ENCODE measurements around the gene MAS1.

The MAS1 gene

DNA sequence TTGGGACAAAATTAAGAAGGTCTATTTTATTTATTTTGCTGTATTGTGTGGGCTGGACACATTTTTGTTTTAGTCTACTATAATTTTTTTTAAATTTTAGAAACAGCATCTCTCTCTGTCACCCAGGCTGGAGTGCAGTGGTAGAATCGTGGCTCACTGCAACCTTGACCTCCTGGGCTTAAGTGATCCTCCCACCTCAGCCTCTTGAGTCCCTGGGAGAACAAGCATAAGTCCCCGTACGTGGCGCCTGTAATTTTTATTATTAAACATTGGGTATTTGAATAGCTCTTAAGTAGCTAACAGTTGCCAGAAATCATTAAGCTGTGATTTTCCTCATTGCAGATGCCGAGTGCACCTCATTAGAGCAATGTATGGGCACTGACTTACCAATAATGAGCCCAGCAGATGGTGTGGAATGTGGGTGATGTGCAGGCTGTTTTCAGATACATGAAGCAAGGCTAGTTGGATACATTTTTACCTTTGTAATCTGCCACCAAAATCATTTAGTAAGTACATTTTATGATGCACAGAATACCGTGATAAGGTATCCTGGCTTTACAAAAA lies 10.3 kb upstream of the MAS1 start:
- no peak for DNase-seq (ENCODE audit: low read depth in 2 of 2)

DNA sequence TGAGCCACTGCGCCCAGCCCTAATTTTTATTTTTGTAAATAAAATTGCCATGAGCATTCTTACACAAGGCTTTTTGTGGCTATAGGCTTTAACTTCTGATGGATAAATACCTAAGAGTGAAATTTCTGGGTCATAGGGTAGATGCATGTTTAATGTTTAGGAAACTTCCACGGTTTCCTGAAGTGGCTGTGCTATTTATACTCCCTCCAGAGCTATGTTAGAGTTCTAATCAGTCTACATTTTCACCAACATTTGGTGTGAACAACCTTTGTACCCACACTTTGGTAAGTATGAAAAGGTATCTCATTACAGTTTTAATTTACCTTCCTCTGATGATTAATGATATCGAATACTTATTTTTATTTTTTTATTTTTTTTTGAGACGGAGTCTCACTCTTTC lies 6.1 kb upstream of the MAS1 start:
- DNase-seq (ENCODE audit: low read depth in 2 of 2) = no peak

DNA sequence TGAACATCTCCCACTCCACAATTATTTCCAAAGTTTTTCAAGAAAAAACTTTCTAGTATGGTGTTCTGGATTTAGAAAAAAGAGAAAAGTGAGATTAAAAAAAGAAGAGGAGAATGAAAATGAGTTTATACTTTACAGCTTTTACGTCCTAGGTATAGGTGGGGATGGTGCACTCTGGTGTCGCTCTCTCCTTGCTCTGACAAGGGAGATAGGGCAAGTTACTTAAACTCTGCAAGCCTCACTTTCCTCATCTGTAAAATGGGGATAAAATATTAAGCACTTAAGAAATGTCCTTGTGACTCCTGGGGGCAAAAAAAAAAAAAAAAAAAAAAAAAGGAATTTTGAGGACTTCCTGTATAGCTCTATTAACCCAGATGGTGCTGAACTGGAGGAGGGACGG lies 4.5 kb upstream of the MAS1 start:
- DNase-seq (ENCODE audit: low read depth in 2 of 2) = no peak

DNA sequence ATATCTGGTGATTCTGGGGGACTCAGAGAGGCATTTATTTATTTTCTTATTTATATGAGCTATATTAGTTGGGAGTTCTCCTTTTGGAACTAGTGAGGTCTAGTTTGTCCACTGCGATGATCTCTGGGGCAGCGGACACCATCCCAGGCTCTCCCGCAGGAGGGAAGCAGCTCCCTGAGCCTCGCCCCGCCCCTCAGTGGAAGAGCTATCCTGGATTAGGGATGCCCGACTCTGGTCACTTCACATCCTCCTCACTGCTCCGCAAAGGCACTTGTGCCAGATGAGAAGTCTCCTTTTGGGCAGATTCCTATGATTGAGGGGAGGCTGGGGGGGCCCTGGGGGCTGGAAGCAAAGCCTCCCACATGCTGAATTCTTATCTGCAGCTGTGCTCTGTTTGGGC lies 3.6 kb upstream of the MAS1 start:
- DNase-seq (ENCODE audit: low read depth in 2 of 2) = no peak

DNA sequence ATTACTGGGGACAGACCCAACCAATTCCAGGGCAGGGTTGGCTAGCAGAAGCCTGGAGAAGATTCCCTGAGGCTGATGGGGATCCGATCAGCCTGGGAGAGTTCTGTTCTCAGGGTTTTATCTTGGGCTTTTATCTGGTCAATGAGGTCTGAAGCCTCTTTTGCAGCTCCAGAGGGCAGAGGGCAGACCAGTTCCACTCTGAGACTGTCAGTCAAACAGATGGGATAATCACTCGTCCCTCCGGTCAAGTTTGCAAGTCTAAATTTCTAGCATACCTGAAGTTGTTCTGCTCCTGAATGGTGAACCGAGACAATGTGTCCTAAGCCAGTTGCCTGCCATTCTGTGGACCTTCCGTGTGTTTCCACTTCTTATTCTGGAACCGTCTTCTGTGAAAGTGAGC lies 3.0 kb upstream of the MAS1 start:
- no peak for DNase-seq (ENCODE audit: low read depth in 2 of 2)

DNA sequence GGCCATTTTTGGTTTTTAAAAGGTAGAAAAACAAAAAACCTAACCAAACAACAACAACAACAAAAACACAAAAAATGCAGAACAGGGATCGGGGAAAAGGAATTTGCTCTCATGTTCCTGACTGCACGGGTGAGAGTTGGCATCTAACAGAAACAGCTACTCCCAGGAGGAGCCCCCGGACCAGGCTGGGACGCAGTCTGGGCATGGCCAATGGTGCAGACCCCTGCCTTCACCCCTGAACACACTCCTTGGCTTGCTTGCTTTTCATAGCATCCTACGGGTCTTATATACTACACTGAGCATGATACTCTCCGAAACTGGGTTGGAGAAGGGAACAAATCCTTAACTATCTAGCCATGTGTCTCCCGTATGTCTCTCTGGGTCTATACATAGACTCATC lies 587 bp upstream of the MAS1 start:
- DNase-seq (ENCODE audit: low read depth in 2 of 2) = no peak

DNA sequence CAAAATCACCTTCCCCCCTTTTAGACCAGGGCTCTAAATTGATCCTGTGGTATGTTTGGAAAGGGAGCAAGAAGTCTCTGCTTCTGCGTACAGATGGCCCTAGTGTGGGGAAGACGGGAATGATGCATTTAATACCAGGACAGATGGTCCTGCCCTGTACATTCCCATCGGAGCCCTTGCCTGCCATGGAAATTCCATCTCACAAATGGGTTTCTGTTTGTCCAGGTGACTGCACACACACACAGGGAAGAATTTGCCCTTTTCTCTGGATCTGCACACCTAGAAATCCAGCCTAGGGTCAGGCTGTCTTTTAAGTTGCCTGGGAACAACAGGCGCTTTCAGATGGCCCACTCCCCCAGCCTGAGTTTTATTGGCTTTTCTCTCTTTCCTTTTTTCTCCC lies 1.3 kb downstream of the MAS1 start:
- no peak for DNase-seq (ENCODE audit: low read depth in 2 of 2)

DNA sequence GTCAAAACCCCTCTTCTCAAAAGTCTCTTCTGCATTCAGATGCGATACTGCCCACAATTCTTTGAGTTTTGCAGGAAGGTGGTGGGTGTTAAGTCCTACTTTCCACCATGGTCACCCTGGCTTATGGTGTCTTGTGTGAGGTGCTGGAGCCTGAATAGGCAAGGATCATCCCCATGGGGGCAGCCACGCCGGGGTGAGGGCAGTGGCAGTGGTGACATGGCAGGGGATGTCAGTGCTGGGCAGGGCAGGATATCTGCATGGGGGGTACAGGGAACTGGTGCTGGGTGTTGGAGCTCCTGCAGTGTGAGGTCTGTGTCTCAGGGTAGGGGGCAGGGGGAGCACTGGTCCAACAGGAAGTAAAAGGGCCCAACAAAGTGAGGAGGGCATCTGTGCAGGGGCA lies 2.3 kb downstream of the MAS1 start:
- DNase-seq (ENCODE audit: low read depth in 2 of 2) = no peak

DNA sequence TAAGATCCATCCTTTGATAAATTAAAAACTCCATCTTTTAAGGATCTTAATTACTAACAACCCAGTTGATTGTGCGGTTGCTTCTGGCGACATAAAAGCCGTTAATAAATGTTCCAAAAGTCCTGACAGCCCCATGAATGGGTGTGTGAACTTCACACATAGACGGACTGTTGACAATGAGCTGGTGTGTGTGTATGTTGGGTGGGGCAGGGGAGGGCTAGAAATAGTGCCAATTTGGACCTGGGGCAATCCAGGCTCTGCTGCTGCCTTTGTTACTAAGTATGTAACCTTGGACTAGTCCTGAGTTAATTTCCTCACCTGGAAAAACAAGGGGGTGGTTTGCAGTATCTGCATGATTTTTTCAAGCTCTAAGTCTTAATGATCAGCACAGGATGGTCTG lies 4.2 kb downstream of the MAS1 start:
- DNase-seq (ENCODE audit: low read depth in 2 of 2) = no peak

DNA sequence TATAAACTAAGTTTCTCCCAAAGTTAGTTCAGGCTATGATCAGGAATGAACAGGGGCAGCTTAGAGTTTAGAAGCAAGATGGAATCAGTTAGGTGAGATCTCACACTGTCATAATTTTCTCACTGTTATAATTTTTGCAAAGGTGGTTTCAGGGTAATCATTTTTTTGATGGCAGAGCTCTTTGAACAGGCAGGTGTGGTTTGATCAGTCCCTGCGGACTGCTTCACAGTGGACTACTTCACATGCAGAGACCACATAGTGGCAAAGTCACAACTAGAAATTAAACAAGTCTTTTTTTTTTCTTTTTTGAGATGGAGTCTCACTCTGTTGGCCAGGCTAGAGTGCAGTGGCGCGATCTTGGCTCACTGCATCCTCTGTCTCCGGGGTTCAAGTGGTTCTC lies 6.8 kb downstream of the MAS1 start:
- DNase-seq (ENCODE audit: low read depth in 2 of 2) = no peak

DNA sequence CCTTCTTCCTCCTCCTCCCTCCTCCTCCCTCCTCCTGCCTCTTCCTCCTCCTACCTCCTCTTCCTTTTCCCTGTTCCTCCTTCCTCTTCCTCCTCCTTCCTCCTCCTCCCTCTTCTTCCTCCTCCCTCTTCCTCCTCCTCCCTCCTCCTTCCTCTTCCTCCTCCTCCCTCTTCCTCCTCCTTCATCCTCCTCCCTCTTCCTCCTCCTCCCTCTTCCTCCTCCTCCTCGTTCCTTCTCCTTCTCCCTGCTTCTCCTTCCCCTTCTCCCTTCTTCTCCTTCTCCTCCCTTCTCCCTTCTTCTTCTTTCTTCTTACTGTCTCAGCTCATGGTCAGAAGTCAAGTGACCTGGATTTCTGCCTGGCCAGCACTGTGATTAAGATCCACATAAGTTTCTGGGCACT lies 7.7 kb downstream of the MAS1 start:
- DNase-seq (ENCODE audit: low read depth in 2 of 2) = no peak

DNA sequence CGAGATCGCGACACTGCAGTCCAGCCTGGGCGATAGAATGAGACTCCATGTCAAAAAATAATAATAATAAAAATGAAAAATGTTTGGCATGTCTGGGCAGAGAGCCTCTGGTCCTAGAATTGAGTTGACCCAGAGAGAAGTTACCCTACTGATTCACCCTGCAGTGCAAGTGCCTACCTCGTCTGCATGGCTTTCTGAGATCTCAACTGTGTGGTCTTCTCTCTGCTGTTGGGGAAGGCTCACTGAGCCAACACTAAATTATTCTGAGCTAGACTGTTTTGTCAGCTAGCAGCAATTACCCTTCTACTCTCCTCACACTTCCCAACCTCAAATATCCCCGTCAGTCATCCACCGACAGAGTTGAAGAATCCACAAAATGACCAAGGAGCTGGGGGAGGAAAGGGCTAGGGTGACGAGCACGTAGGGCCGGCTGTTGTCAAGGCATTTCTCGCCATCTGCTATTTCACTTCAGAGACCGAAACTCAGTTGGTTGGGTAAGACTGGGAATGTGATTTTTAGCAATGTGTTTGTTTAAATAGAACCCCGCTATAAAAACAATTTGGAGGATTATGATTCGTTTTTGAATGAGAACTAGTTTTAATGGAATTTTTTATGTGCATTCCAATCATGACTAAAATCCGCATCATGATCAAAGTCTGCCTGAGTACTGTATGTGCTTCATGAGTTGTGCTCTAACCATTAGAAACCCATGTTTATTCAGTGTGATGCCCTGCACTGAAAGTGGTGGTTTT lies 9.4 kb downstream of the MAS1 start:
- no peak for DNase-seq (ENCODE audit: low read depth in 2 of 2)

DNA sequence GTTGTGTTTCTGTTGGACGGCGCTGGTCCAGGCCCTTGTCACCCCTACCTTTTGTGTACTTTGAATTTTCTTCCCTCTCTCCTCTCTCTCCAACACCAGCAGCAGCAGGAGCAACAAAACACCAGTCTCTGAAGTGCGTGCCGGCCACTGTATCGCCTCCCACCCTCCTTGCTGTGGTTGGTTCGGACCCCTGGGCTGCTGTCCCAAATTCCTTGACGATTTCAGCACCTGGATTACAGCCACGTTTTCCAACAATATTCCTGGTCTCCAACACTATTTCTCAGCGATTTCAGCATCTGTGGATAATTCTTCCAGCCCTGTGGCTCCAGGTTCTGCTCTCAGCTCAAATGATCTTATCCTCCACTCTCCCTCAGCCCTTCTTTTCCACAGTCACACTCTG lies 11.8 kb downstream of the MAS1 start:
- no peak for DNase-seq (ENCODE audit: low read depth in 2 of 2)

DNA sequence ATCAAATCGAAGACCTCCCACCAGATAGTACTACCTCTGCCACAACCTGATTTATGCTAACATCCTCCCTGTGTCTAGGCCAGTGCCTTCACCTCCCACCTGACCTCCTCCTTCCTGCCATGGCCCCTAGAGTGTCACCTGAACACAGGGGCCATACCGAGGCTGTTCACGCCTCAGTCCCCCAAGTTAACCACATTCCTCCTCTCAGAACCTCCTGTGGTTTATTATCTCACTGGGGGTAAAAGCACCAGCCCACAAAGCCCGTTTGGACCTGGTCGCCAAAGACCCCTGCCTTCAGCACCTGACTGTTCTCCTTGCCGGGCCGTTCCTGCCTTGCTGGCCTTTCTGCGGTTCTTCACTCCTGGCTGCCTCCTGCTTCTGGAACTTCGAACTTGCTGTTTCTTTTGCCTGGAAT lies 13.7 kb downstream of the MAS1 start:
- DNase-seq (ENCODE audit: low read depth in 2 of 2) = no peak

DNA sequence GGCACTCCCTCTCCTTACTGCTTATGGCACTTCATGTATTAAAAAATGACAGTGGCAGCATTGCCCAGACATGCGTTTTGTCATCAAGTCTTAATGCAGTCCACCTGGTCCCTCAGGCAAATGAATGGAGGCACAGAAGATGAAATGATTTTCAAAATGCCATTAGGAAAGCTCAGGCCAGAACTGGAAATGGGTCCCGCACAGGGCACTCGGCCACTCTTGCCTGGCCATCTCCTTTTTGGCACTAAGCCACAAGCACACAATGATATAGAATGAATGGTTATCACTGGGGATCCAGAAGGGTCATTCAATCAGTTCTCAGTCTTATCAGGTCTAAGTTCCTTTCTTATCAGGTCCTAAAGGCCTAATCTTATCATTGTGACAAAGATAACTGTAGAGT lies 15.6 kb downstream of the MAS1 start:
- no peak for DNase-seq (ENCODE audit: low read depth in 2 of 2)

DNA sequence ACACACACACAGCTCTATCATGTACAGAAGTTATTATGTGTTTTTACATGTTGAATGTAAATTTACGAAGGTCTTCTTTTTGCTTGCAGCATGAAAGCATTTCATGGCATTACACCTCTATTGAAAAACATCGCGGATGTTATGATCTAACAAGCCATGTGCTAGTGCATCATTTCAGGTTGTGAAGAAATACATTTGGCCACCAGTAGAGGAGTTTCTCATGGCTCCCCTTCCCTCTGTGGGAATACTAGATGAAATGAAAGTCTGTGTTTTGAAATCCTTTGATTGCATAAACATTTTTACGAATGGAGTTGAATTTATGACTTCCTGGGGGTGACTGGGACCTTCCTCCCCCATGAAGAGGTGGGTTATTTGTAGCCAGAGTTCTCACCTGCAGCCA lies 17.7 kb downstream of the MAS1 start:
- DNase-seq (ENCODE audit: low read depth in 2 of 2) = no peak

DNA sequence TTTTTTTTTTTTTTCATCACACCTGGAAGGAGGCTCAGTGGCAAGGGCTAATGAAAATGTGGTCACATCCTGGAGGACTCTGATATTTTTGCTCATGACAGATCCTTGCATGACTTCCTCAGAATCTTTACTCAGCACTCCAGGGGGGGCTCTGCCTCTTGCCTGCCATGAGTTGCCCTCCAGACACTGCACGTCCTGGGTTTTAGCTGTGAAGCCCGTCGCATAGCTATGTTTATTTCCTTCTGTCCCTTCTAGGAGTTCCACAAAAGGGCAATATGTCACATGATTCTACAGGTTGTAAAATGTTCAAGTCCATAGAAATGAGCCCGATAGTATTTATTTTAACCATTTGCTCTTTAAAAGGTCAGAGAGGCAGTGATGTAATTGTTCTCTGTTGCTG lies 18.2 kb downstream of the MAS1 start:
- DNase-seq (ENCODE audit: low read depth in 2 of 2) = no peak

DNA sequence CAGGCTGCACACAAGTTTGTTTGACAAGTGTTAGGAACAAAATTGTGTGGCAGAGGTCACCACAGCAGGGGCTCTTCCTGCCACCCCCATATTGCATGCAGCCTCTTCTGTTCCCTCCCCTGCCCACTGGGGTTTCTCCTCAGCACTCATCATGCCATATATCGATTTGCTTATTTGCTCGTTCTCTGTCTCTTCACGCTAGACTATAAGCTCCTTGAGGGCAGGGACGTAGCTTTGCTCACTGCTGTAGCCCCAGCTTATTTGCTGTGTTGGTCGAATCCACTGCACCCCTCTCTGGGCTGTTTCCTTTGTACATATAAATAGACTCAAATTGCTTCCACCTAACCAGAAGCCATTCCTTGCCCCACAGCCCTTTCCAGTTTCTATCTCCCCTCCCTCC lies 19.6 kb downstream of the MAS1 start:
- DNase-seq (ENCODE audit: low read depth in 2 of 2) = no peak

DNA sequence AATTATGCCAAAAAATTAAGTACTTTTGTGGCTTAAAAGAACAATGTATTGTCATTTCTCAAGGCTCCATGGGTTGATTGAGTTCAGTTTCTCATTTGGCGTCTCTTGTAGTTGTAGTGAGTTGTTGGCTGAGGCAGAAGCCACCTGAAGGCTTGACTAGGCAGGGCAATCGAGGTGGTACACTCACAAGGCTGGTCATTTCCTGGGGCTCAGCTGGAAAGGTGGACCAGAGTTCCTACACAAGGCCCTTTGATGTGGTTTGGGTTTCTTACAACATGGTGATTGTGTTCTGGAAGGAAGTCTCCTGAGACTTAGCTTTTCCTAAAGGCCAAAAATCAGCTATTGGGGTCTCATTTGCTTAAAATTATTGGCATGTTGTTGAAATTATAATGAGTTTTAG lies 22.6 kb downstream of the MAS1 start:
- no peak for DNase-seq (ENCODE audit: low read depth in 2 of 2)

DNA sequence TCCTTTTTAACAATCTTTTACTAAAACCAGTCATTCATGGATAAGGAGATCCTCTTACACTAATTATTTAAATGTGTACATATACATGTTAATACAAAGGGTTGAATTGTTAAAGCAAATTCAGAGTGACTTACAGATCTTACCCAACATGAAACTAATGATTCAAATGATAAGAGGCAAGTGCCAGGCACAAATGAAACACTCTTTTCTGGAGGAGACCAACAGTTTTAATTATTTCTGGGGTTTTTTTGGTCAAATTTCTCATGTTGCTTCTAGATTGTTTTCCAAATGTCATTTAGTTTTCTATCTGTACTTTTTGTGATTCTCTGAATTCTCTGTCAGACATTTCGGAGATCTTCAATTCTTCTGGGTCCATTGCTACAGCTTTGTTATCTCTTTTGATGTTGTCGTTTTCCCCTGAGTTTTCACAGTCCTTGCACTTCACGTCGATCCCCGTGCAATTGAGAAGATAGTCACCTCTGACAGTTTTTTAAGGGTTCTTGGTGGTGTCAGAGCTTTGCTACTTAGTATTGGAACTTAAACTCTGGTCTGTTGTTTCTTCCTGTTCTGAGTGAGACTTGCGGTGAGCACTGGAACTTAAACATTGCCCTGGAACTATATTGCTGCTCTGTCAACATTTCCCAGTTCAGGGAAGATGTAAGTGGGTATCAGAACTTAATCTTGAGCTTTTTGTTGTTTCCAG lies 23.2 kb downstream of the MAS1 start:
- DNase-seq (ENCODE audit: low read depth in 2 of 2) = no peak

DNA sequence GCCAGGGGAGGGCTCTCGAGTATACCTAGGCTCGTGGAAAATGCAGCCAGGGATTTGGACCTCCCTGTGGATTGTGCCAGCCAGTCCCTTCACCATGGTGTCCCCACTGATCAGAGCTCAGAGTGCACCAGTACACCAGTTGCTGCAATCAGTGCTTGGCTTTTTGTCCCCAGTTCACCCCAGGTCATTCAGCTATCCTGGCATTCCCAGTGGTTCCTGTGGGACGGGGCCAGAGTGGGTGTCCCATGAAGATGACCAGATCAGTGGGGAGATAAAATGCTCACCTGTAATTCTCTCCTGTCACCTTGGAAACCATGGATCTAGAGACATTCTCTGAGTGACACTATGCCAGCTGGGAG lies 23.8 kb downstream of the MAS1 start:
- DNase-seq (ENCODE audit: low read depth in 2 of 2) = no peak

DNA sequence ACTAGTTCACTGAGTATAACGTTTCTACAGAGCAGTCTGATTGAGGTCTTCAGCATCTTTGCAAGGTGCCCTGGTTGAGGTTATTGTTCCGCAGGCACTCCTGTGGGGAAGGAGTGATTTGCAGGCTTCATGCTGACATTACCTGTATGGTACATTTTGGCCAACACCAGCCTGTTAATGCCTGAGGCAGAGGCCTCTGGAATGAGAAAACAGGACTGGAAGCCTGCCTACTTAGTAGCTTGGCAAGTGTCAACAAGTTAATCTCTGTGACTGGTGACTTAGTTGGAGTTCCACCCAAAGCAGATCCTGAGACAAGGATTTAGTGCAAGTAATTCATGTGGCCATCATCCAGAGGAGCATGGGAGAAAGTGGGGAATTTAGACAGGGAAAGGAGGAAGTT lies 24.6 kb downstream of the MAS1 start:
- no peak for DNase-seq (ENCODE audit: low read depth in 2 of 2)

DNA sequence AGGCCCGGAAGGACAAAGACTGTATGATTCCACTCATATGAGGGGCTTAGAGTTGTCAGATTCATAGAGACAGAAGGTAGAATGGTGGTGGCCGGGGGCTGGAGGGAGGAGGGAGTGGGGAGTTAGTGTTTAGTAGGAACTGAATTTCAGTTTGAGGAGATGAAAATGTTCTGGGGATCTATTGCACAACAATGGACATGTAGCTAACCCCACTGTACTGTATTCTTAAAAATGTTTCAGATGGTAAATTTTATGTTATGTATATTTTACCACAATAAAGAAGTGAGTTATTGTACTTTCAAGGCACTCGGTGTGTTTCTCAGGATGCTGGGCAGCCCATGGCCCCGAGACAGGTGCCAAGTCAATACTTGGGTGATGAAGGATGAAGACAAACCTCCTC lies 25.4 kb downstream of the MAS1 start:
- DNase-seq (ENCODE audit: low read depth in 2 of 2) = no peak

DNA sequence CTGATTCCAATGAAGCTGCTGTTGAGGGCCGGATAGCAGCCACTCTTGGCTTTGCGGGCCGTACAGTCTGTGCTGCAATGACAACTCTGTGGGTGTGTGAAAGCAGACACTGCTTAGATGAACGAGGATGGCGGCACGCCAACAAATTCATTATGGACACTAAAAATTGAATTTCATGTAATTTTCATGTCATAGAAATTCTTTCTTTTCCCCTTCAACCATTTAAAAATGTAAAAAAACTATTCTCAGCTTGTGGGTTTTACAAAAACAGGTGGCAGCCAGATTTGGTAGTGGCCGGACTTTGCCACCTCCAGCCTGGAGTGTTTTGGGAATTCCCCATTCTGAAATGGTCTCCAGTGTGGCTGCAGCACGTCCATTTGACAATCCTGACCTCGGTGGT lies 26.0 kb downstream of the MAS1 start:
- no peak for DNase-seq (ENCODE audit: low read depth in 2 of 2)

All from stimulated activated CD8-positive, alpha-beta memory T cell treated with anti-CD3 and anti-CD28 coated beads, Interleukin-15, amount 100 ng/mL, for 48 hours (primary cell).